Iris pigment epithelial cell (primary cell): ENCODE measurements around the gene G0S2.
"Not testable (repeated sequence)": the region's sequence is repeated elsewhere in the genome, so short reads cannot be mapped to it uniquely, and the experiment has no call there.

Source experiments
- DNase-seq: peaks from one replicate; pipeline ENCODE4 v3.0.0-alpha.2; 2011; ENCODE audit warnings: low read depth

The G0S2 gene

GRCh38 chr1:209678981-209679539 lies 3.8 kb downstream of the G0S2 start:
- no peak for DNase-seq

DNA sequence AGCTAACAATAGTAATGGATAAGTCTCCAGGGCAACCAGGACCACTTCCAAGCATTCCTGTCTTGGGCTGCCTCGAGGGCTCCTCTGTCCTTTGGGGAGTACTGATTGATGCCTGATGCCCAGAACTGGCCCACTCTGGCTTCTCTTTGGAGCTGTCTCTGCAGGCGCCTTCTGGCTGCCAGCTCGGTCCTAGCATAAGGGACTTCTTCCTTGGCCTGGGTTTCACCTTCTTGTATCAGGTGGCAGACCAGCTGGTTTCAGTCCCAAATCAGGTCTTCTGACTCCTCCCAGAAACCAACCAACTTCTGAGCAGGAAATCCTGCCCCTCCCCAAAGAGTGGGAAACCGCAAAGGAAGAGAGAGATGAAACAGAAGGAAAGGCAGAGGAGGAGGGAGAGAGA lies 10.6 kb downstream of the G0S2 start:
- no peak for DNase-seq

- DNase-seq, result no peak
These were observed 11.1 kb downstream of the G0S2 start for GRCh38 chr1:209686322-209686721.

GRCh38 chr1:209688746-209689234 lies 13.6 kb downstream of the G0S2 start:
- peak; percentile 31 for DNase-seq

DNA sequence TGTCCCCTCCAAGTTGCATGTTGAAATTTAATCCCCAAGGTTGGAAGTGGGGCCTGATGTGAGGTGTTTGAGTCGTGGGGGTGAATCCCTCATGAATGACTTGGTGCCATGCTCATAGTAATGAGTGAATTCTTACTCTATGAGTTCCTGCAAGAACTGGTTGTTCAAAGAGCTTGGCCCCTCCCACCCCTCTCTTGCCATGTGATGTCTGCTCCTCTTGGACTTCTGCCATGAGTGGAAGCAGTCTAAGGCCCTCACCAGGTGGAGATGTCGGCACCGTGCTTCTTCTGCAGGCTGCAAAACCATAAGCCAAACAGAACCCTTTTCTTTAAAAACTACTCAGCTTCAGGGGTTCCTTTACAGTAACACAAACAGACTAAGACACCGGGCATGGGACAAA lies 14.3 kb downstream of the G0S2 start:
- no peak for DNase-seq

- DNase-seq, result no peak
These were observed 16.0 kb downstream of the G0S2 start for GRCh38 chr1:209691237-209691636.

DNA sequence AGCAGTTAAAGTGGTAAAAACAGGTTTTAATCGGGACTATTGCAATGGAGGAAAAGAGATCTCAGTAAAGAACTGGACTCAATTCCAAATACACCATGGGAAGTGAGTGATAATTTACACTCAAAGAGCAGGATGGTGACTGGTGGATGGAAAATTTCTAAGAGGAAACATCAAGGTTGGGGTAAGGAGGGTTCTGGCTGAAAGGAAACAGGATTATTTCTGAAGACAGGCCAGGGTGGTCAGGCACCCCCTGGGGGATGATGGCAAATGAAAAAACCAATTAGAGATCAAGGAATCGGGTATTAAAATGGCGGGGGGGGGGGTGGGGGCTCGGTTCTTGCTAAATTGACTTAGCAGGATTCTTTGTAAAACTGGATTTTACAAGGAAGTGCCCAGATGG lies 17.1 kb downstream of the G0S2 start:
- DNase-seq, result no peak

DNA sequence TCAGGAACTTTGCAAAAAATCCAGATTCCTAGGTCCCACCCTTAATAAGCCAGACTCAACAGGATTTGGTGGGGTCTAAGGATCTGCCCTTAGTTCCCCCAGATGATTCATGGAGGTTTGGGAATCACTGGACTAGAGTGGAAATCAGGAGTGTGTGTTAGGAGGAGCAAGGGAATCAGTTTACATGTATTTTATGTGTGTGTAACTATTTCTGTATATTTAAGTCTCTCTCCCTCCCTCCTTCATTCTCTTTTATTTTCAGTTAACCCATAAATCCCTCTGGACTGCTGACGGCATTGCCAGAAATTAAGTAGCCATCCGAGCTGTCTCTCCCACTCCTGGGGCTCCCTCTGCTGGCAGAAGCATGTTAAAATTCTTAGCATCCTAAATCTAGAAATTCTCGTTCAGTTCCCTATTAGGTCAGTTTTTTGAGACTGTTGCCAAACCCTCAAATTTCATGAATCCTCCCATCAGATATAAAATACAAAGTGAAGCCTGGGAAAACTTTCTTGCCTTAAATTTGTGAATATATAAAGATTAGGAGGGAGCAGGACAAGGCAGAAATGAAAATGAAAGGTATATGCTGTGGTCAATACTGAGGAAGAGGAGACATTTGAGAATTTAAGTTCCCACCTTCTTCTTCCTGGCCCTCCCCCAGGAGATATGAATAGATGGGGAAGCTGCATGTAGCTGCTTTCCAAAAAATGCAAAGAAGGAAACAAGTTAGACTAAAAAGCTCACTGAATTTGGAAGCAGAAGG lies 17.7 kb downstream of the G0S2 start:
- peak; percentile 82 for DNase-seq

- no peak for DNase-seq
These were observed 21.5 kb downstream of the G0S2 start for GRCh38 chr1:209696673-209697072.

DNA sequence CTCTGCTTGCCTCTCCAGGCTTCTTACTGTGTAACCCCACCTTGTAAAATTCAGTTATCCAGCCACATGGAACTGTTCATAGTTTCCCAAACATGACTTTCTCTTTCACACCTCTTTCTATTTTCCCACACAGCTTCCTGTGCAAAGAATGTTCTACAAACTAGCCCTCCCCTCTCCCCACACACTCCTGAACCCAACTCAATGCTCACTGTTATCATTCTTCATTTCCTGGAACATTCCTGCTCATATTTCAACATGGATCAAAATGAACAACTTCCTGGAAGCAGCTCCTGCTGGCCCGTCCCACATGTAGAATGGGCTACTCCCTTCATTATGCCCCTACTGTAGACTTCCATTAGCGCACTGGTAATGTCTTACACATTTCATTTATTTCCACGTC lies 21.9 kb downstream of the G0S2 start:
- peak; percentile 43 for DNase-seq

DNA sequence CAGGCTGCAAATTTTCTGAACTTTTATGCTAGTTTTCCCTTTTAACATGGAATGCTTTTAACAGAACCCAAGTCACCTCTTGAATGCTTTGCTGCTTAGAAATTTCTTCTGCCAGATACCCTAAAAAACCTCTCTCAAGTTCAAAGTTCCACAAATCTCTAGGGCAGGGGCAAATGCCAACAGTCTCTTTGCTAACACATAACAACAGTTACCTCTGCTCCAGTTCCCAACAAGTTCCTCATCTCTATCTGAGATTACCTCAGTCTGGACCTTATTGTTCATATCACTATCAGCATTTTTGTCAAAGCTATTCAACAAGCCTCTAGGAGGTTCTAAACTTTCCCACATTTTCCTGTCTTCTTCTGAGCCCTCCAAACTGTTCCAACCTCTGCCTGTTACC lies 25.5 kb downstream of the G0S2 start:
- not testable (repeated sequence) for DNase-seq

DNA sequence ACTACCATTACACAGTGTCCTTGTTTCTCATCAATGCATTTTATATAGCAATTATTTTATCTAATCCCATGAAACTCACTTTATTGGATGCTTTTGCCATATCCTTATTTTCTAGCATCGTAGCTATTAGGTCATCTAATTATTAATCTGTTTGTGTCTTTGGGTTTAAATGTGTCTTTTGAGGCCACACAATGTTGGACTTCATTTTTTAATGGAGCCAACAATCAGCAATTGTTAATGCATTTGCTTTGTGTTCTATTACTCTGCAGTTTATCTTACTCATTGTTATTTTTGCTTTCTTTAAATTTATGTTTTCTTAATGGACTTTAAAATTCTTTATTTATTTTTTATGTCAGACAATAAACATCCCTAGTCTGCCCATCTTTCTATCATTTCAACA lies 27.6 kb downstream of the G0S2 start:
- DNase-seq, result no peak

DNA sequence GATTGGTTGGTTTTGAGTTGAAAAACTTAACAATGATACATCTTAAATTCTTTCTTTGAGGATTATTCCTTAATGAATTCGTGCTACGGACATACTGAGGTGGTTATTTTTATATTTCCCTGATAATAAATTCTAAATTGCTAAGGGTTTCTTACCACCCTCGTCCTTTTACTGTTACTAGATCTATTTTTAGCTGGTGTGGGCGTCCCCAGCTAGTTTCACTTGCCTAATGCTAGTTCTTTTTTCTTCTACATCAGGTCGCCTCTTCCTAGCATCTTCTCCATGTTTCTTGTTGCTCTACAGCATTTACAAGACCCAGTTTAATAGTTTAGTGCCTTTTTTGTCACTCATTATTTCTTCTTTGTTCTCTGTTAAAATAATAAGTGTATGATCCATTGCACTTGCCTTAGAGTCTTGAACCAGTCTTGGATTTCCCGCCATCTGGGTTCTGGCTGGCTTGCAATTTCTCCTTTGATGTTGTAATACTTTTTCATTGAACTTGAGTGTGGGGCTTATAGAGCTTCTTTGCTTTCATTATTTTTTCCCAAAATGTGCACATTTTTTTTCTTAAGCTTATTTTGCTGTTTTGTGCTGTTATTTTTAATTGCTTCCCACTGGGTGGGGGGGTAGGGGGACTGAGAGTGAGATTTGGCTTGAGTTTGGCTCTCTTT lies 28.8 kb downstream of the G0S2 start:
- no peak for DNase-seq

DNA sequence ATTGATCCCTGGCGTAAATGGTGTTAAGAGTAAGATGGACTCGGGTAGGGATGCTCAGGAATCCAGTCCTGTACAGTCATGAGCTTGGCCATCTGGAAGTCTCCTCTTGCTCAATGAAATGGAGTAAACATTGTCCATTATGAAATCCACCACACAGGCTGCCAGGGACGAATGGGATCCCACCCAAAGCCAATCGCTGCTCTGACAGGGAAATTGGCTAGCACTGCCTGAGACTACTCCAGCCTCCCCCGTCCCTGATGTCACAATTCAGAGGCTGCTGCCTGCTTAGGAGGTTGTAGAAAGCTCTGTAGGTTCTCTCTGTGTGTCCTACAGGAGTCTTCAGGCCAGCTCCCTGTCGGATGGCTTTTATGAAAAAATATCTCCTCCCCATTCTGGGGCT lies 29.4 kb downstream of the G0S2 start, which contains the start of gene HSD11B1:
TSS of gene HSD11B1 (plus strand) at position 263 of the 400 bp plus-strand sequence. CDS start at position 360, 97 bp downstream.
- DNase-seq, result peak; percentile 97

- DNase-seq, result no peak
These were observed 29.9 kb downstream of the G0S2 start for GRCh38 chr1:209705033-209705598.

DNA sequence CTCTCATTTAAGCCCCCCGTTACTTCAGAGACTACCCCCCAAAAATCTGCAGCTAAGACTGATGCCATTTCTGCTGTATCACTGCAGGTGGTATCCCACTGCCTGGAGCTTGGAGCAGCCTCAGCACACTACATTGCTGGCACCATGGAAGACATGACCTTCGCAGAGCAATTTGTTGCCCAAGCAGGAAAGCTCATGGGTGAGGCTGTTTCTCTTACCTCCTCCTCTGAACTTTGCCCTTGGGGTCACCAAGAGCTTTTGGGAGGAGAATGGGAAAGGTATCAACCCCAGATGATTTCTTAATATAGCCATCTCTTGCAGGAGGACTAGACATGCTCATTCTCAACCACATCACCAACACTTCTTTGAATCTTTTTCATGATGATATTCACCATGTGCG lies 31.4 kb downstream of the G0S2 start:
- DNase-seq, result no peak

DNA sequence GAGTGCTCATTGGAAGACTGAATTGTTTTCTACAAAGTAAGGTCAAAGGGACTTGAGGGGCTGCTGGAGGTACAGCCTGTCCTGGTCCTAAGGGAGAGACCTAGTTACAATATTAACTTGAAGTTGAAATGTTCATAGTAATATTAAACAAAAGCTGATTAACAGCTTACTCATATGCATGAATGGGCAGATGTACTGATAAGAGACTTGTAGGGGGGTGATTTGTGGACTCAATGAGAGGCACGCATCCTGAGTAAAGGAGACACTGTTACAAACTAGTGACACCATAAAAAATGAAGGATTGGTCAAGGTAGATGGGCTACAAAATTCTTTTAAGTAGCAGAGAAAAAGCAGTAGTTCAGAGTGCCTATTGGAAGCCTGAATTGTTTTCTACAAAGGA lies 32.1 kb downstream of the G0S2 start:
- peak; percentile 45 for DNase-seq

- no peak for DNase-seq
These were observed 33.1 kb downstream of the G0S2 start for GRCh38 chr1:209708297-209708696.

GRCh38 chr1:209710093-209710492 lies 34.9 kb downstream of the G0S2 start:
- DNase-seq, result peak; percentile 48

DNA sequence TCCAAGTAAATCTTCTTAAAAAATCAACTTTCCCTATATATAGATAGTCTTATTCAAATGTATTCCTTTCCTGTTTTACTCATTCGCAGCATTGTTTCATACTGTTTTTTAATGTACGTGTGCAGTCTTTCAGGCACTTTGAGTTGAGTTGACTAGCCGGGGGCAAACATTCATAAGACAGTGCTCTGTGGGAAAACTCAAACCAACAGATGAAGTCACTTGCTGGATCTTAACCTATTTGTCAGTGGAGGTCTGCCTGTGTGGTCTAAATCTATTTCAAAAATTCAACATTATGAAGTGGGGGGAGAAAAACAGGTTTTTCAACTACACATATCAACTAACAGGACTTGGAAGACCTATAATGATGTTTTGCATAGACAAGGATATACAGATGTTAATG lies 35.6 kb downstream of the G0S2 start:
- peak; percentile 49 for DNase-seq

DNA sequence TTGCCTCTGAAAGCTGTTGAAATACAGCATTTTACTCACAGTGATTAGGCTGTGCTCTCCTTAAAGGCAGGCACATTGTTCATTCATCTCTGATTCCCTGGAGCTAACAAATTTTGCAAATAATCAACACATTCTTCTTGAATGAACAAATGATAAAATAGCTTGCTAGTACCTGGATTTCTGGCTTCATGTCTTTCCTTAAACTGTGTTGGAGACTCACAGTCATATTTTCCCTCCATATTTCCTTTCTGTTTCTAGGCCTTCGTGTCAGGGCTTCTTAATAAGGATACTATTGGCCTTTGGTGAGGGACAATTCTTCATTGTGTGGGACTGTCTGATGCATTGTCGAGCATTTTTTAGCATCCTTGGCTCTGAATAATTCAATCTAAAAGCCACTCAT lies 39.1 kb downstream of the G0S2 start:
- DNase-seq, result no peak

DNA sequence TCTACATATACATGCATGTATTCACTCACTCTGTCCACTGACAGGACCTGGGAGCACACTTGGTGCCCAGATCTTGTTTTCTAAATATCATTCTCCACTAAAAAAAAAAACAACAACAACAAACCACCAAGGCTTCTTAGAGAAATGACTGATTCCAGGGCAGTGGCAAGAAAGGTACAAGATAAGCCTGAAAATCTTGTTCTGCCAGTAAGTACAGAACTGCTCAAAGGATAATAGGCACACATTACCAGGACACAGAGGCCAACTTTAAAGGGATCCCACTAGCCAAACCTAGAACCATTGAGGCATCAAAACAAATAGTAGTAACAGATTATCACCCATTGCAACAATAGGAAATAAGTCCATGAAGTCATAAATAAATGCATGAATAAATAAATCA lies 40.1 kb downstream of the G0S2 start:
- DNase-seq, result no peak

DNA sequence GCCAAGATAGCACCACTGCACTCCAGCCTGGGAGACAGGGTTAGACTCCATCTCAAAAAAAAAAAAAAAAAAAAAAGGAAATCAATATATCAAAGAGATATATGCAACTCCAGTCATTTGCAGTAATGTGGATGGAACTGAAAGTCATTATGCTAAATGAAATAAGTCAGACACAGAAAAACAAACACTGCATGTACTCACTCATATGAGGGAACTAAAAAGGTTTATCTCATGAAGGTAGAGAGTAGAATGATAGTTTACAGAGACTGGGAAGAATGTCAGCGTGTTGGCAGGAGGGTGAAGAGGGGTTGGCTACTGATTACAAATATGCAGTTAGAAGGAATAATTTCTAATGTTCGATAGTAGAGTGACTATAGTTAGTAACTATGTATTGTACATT lies 42.6 kb downstream of the G0S2 start:
- no peak for DNase-seq
